ENCODE results near the gene PLXNA2. TPM values are rescaled to one million over a fixed set of nuclear protein-coding genes. Genes with fewer than 3 reads are reported as not detected.

The PLXNA2 gene
- total and polyA plus RNA-seq, 2 donors (not counting 1 experiment from before 2014, with no cell fraction given): 0.31 to 1.2 TPM

- H2AFZ ChIP-seq (ENCODE audit: insufficient read depth, low read depth, low read length, poor library complexity, severe bottlenecking): no peak overlapping the region
- H3K9me3 ChIP-seq (ENCODE audit: control extremely low read depth in 1 of 3, control insufficient read depth in 2 of 3, insufficient read depth in 1 of 3, low read length in 2 of 3): no peaks in the 10 kb centered on the region
- no peak overlapping the region for H3K9ac ChIP-seq (ENCODE audit: low read length)
- POLR2A ChIA-PET: no interaction called here
- no peaks in the 10 kb centered on the region for H3K27me3 ChIP-seq (replicated peaks in 1 of 4; ENCODE audit: control extremely low read depth in 1 of 4, control insufficient read depth in 3 of 4, insufficient read depth in 4 of 4, low read length in 3 of 4)
- Mint-ChIP-seq H3K4me1 (no peaks in the 10 kb centered on the region), H3K27me3 (no peaks in the 10 kb centered on the region), H3K27ac (no peak overlapping the region), H3K9me3 (ENCODE audit: insufficient read depth) (no peaks in the 10 kb centered on the region), H3K4me3 (no peak overlapping the region)
- no peak for DNase-seq
- no peak for ATAC-seq (ENCODE audit: low read depth)
- CTCF ChIA-PET: no interaction called here
- no peaks in the 10 kb centered on the region for H3K36me3 ChIP-seq (replicated peaks in 1 of 2; ENCODE audit: control extremely low read depth in 1 of 2, control insufficient read depth in 1 of 2, extremely low read depth in 1 of 2, insufficient read depth in 2 of 2, low read length in 1 of 2)
- no peaks in the 10 kb centered on the region for H3K4me1 ChIP-seq (ENCODE audit: control insufficient read depth in 2 of 2, insufficient read depth in 2 of 2, low read length in 2 of 2)
- no peak overlapping the region for H3K4me2 ChIP-seq (replicated peaks; ENCODE audit: low read depth, low read length, poor library complexity, severe bottlenecking)
- intact Hi-C loops (cut with micrococcal nuclease): no loop called here
- WGBS (ENCODE audit: insufficient coverage): 96% methylated on average over 2 of the region's 3 CpGs
- H3K27ac ChIP-seq (ENCODE audit: low read length in 2 of 2): no peak overlapping the region
- TF ChIP-seq EZH2 (IDR thresholded peaks at IDR 0.05; ENCODE audit: borderline replicate concordance, insufficient read depth, low read depth, low read length, poor library complexity, severe bottlenecking): no peak
- TF ChIP-seq CTCF (IDR thresholded peaks at IDR 0.05): no peak
- no peaks in the 10 kb centered on the region for H4K20me1 ChIP-seq (ENCODE audit: control insufficient read depth, insufficient read depth, low read length, poor library complexity, severe bottlenecking)
- no peak overlapping the region for H3K4me3 ChIP-seq (ENCODE audit: control extremely low read depth in 1 of 5, extremely low read depth in 1 of 5, insufficient read depth in 1 of 5, low read depth in 2 of 5, low read length in 4 of 5)
- H3K79me2 ChIP-seq (ENCODE audit: control insufficient read depth, insufficient read depth, low read length): no peaks in the 10 kb centered on the region
These were observed 122.3 kb downstream of the PLXNA2 start for GRCh38 chr1:208121813-208122364.

- H4K20me1 ChIP-seq (ENCODE audit: control insufficient read depth, insufficient read depth, low read length, poor library complexity, severe bottlenecking): no peaks in the 10 kb centered on the region
- no peaks in the 10 kb centered on the region for H3K9me3 Mint-ChIP-seq (ENCODE audit: insufficient read depth)
- H3K79me2 ChIP-seq (ENCODE audit: control insufficient read depth, insufficient read depth, low read length): no peaks in the 10 kb centered on the region
- H3K36me3 ChIP-seq (replicated peaks in 1 of 2; ENCODE audit: control extremely low read depth in 1 of 2, control insufficient read depth in 1 of 2, extremely low read depth in 1 of 2, insufficient read depth in 2 of 2, low read length in 1 of 2): no peaks in the 10 kb centered on the region
- WGBS (ENCODE audit: insufficient coverage): 100% methylated on average over 1 of the region's 2 CpGs
- H3K27me3 Mint-ChIP-seq: no peaks in the 10 kb centered on the region
- ATAC-seq (ENCODE audit: low read depth) (no peak), DNase-seq (no peak)
- H3K4me1 Mint-ChIP-seq: no peaks in the 10 kb centered on the region
- no peak overlapping the region for H3K4me3 Mint-ChIP-seq
- no peak overlapping the region for H3K27ac Mint-ChIP-seq
- H2AFZ ChIP-seq (ENCODE audit: insufficient read depth, low read depth, low read length, poor library complexity, severe bottlenecking): no peak overlapping the region
- intact Hi-C loops (cut with micrococcal nuclease): no loop called here
- no peak overlapping the region for H3K27ac ChIP-seq (ENCODE audit: low read length in 2 of 2)
- ChIA-PET POLR2A (no interaction called here), CTCF (no interaction called here)
- H3K9ac ChIP-seq (ENCODE audit: low read length): no peak overlapping the region
- H3K27me3 ChIP-seq (replicated peaks in 1 of 4; ENCODE audit: control extremely low read depth in 1 of 4, control insufficient read depth in 3 of 4, insufficient read depth in 4 of 4, low read length in 3 of 4): no peaks in the 10 kb centered on the region
- no peaks in the 10 kb centered on the region for H3K9me3 ChIP-seq (ENCODE audit: control extremely low read depth in 1 of 3, control insufficient read depth in 2 of 3, insufficient read depth in 1 of 3, low read length in 2 of 3)
- H3K4me3 ChIP-seq (ENCODE audit: control extremely low read depth in 1 of 5, extremely low read depth in 1 of 5, insufficient read depth in 1 of 5, low read depth in 2 of 5, low read length in 4 of 5): no peak overlapping the region
- TF ChIP-seq EZH2 (IDR thresholded peaks at IDR 0.05; ENCODE audit: borderline replicate concordance, insufficient read depth, low read depth, low read length, poor library complexity, severe bottlenecking): no peak
- TF ChIP-seq CTCF (IDR thresholded peaks at IDR 0.05): no peak
- no peaks in the 10 kb centered on the region for H3K4me1 ChIP-seq (ENCODE audit: control insufficient read depth in 2 of 2, insufficient read depth in 2 of 2, low read length in 2 of 2)
- H3K4me2 ChIP-seq (replicated peaks; ENCODE audit: low read depth, low read length, poor library complexity, severe bottlenecking): no peak overlapping the region
These were observed 123.8 kb downstream of the PLXNA2 start for GRCh38 chr1:208120431-208120790.
